HS-5 (cell line): Measurements from ENCODE around the gene CPSF3.

Experiments
- DNase-seq: peaks from one replicate; pipeline ENCODE4 v3.0.0-alpha.2; 2012; ENCODE audit warnings: low read depth

CPSF3 gene

GRCh38 chr2:9518163-9518562 is 94.7 kb downstream of the CPSF3 start:
- no peak for DNase-seq

DNA sequence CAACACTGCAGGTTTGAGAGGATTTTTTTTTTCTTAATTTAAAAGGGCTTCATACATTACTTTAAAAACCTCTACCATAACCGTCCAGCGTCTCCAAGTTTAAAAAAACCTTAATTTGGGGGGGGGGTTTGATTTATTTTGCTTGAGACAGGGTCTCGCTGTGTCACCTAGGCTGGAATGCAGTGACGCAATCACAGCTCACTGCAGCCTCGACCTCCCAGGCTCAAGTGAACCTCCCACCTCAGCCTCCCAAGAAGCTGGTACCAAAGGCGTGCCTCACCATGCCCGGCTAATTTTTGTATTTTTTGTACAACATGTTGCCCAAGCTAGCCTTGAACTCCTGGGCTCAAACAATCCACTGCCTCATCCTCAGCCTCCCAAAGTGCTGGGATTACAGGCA is 95.3 kb downstream of the CPSF3 start:
- no peak for DNase-seq

- DNase-seq = no peak
Observed at GRCh38 chr2:9519250-9519649, 95.8 kb downstream of the CPSF3 start.
